Inferior parietal cortex (tissue), 1 donor: ENCODE results near the gene SEL1L2.

Experiments
- DNase-seq: peaks from one replicate; pipeline ENCODE4 v3.0.0-alpha.2; 2016; ENCODE audit errors: extremely low spot score

Gene SEL1L2

GRCh38 chr20:13865791-13866351 is 124.5 kb downstream of the SEL1L2 start:
- no peak for DNase-seq

GRCh38 chr20:13865156-13865555 is 125.3 kb downstream of the SEL1L2 start:
- no peak for DNase-seq

- DNase-seq = no peak
Measured at GRCh38 chr20:13863244-13863643, 127.2 kb downstream of the SEL1L2 start.

GRCh38 chr20:13862245-13862644 is 128.2 kb downstream of the SEL1L2 start:
- no peak for DNase-seq

GRCh38 chr20:13858871-13859270 is 131.5 kb downstream of the SEL1L2 start:
- no peak for DNase-seq

- DNase-seq = no peak
Measured at GRCh38 chr20:13858439-13858838, 132.0 kb downstream of the SEL1L2 start.

- no peak for DNase-seq
Measured at GRCh38 chr20:13857961-13858360, 132.5 kb downstream of the SEL1L2 start.

GRCh38 chr20:13857304-13857703 is 133.1 kb downstream of the SEL1L2 start:
- no peak for DNase-seq

GRCh38 chr20:13856354-13856753 is 134.1 kb downstream of the SEL1L2 start:
- DNase-seq = peak; percentile 67

GRCh38 chr20:13855613-13856012 is 134.8 kb downstream of the SEL1L2 start:
- DNase-seq = no peak

GRCh38 chr20:13852306-13852705 is 138.1 kb downstream of the SEL1L2 start:
- no peak for DNase-seq

- no peak for DNase-seq
Measured at GRCh38 chr20:13851279-13851678, 139.1 kb downstream of the SEL1L2 start.

- no peak for DNase-seq
Measured at GRCh38 chr20:13844296-13844695, 146.1 kb downstream of the SEL1L2 start.

- DNase-seq = no peak
Measured at GRCh38 chr20:13841206-13841605, 149.2 kb downstream of the SEL1L2 start.

GRCh38 chr20:13840093-13840465 is 150.3 kb downstream of the SEL1L2 start:
- DNase-seq = no peak

- no peak for DNase-seq
Measured at GRCh38 chr20:13839421-13840092, 150.9 kb downstream of the SEL1L2 start.

GRCh38 chr20:13838664-13839063 is 151.8 kb downstream of the SEL1L2 start:
- no peak for DNase-seq

- DNase-seq = no peak
Measured at GRCh38 chr20:13831476-13831875, 158.9 kb downstream of the SEL1L2 start.

GRCh38 chr20:13825465-13825864 is 164.9 kb downstream of the SEL1L2 start:
- no peak for DNase-seq

- DNase-seq = no peak
Measured at GRCh38 chr20:13824459-13824858, 166.0 kb downstream of the SEL1L2 start.

- no peak for DNase-seq
Measured at GRCh38 chr20:13822459-13822858, 168.0 kb downstream of the SEL1L2 start.

GRCh38 chr20:13821876-13822275 is 168.5 kb downstream of the SEL1L2 start:
- no peak for DNase-seq

GRCh38 chr20:13819885-13820645 is 170.3 kb downstream of the SEL1L2 start:
- peak; percentile 76 for DNase-seq
